SK-N-SH (cell line): ENCODE data around the gene MAGI2. TPM values are rescaled to one million over a fixed set of nuclear protein-coding genes. Genes with fewer than 3 reads are reported as not detected.

Experiments used
- CTCF ChIA-PET: fragments of 300-600, 350-600 bp; formaldehyde crosslinking; extraction: SDS; loops from one replicate; lab custom pipeline; 2021; lab: Yijun Ruan, JAX
- POLR2A ChIA-PET: fragments of 350-600 bp; sonication (Branson Sonifier 250); formaldehyde crosslinking; extraction: SDS; loops from one replicate; lab custom pipeline; 2020; ENCODE audit warnings: antibody characterized with exemption, inconsistent platforms; lab: Yijun Ruan, JAX
- DNase-seq: peaks from one replicate; pipeline ENCODE4 v3.0.0; 2012
- H2AFZ ChIP-seq: fragments of 200-600 bp; sonication (generic); 2 replicates; pipeline ENCODE4 v1.8.1; 2016; ENCODE audit warnings: antibody characterized with exemption, mild to moderate bottlenecking, low read depth
- H3F3A ChIP-seq: fragments of 200-600 bp; sonication (generic); replicated peaks from 2 replicates; pipeline ENCODE3; 2016; ENCODE audit warnings: antibody characterized with exemption, mild to moderate bottlenecking; ENCODE audit not compliant: insufficient read depth
- H3K27ac ChIP-seq, 2 experiments: fragments of 200-500 bp in 1 of 2; fragments of 200-600 bp in 1 of 2; sonication (Bioruptor generic) in 1 of 2; sonication (generic), shearing (Covaris generic) in 1 of 2; 2 replicates each; pipeline versions ENCODE4 v1.5.1 to v1.6.1; 2014 to 2016; ENCODE audit warnings: low read depth in 2 of 2, inconsistent platforms in 1 of 2, low read length in 1 of 2, mild to moderate bottlenecking in 1 of 2, mixed read lengths in 1 of 2
- H3K27me3 ChIP-seq: fragments of 200-600 bp; sonication (generic), shearing (Covaris generic); 2 replicates; pipeline ENCODE4 v1.6.1; 2016; ENCODE audit warnings: mixed run types; ENCODE audit not compliant: insufficient read depth
- H3K36me3 ChIP-seq, 2 experiments: fragments of 200-500 bp in 1 of 2; fragments of 200-600 bp in 1 of 2; sonication (Bioruptor generic) in 1 of 2; sonication (generic) in 1 of 2; replicated peaks in 1 of 2; 2 replicates each; pipeline versions ENCODE3 to v1.5.1; 2014 to 2016; ENCODE audit warnings: low read length in 1 of 2, mild to moderate bottlenecking in 1 of 2; ENCODE audit not compliant: insufficient read depth in 2 of 2, control insufficient read depth in 1 of 2
- H3K4me1 ChIP-seq, 2 experiments: fragments of 200-500 bp in 1 of 2; fragments of 200-600 bp in 1 of 2; sonication (Bioruptor generic) in 1 of 2; sonication (generic), shearing (Covaris generic) in 1 of 2; 2 replicates each; pipeline versions ENCODE4 v1.5.1 to v1.6.1; 2014 to 2016; ENCODE audit warnings: low read depth in 1 of 2, low read length in 1 of 2, mixed run types in 1 of 2; ENCODE audit not compliant: insufficient read depth in 2 of 2, control insufficient read depth in 1 of 2
- H3K4me2 ChIP-seq: fragments of 200-600 bp; sonication (generic), shearing (Covaris generic); 2 replicates; pipeline ENCODE4 v1.6.1; 2017; ENCODE audit warnings: mixed run types
- H3K4me3 ChIP-seq, 2 experiments: fragments of 200-500 bp in 1 of 2; fragments of 200-600 bp in 1 of 2; sonication (Bioruptor generic) in 1 of 2; sonication (generic), shearing (Covaris generic) in 1 of 2; 2 replicates each; pipeline versions ENCODE4 v1.5.1 to v1.8.1; 2014 to 2016; ENCODE audit warnings: low read depth in 2 of 2, inconsistent platforms in 1 of 2, low read length in 1 of 2, mild to moderate bottlenecking in 1 of 2, mixed read lengths in 1 of 2, moderate library complexity in 1 of 2
- H3K79me2 ChIP-seq: fragments of 200-600 bp; sonication (generic); 2 replicates; pipeline ENCODE4 v1.8.1; 2017; ENCODE audit warnings: mild to moderate bottlenecking; ENCODE audit not compliant: insufficient read depth
- H3K9ac ChIP-seq: fragments of 200-600 bp; sonication (generic); 2 replicates; pipeline ENCODE4 v1.6.1; 2017; ENCODE audit warnings: mixed run types
- H3K9me2 ChIP-seq: fragments of 200-600 bp; sonication (generic); 2 replicates; pipeline ENCODE4 v1.6.1; 2017; ENCODE audit warnings: mixed run types
- H3K9me3 ChIP-seq: fragments of 200-600 bp; sonication (generic); 2 replicates; pipeline ENCODE4 v1.6.1; 2017; ENCODE audit warnings: mixed run types, mild to moderate bottlenecking, moderate library complexity
- H4K20me1 ChIP-seq: fragments of 200-600 bp; sonication (generic); 2 replicates; pipeline ENCODE4 v1.6.1; 2017; ENCODE audit warnings: mild to moderate bottlenecking, mixed run types; ENCODE audit not compliant: insufficient read depth
- ELF1 ChIP-seq: IDR thresholded peaks from 2 replicates; pipeline ENCODE4 v1.4.0; 2012
- EP300 ChIP-seq, 2 experiments: IDR thresholded peaks; 2 replicates each; pipeline versions ENCODE4 v1.4.0 to v1.6.1; 2012; ENCODE audit warnings: borderline replicate concordance in 1 of 2, low read depth in 1 of 2, low read length in 1 of 2
- EZH2phosphoT487 ChIP-seq: fragments of 200-600 bp; sonication (generic); IDR thresholded peaks from 2 replicates; pipeline ENCODE4 v1.6.1; 2017; ENCODE audit warnings: low read depth, mixed run types, mild to moderate bottlenecking, antibody characterized with exemption, moderate library complexity, borderline replicate concordance
- FOSL2 ChIP-seq: IDR thresholded peaks from 2 replicates; pipeline ENCODE4 v1.4.0; 2012; ENCODE audit warnings: low read depth, mild to moderate bottlenecking, moderate library complexity, borderline replicate concordance
- GATA2 ChIP-seq: sonication (generic); formaldehyde crosslinking; IDR thresholded peaks from 2 replicates; pipeline ENCODE4 v1.5.0; 2020; ENCODE audit warnings: mild to moderate bottlenecking, missing genetic modification reagents
- MEF2A ChIP-seq: IDR thresholded peaks from 2 replicates; pipeline ENCODE4 v1.4.0; 2012; ENCODE audit warnings: low read depth, borderline replicate concordance
- MXI1 ChIP-seq: IDR thresholded peaks from 2 replicates; pipeline ENCODE4 v1.6.1; 2012; ENCODE audit warnings: mild to moderate bottlenecking, low read depth, low read length, improper control_type of control experiment
- NRF1 ChIP-seq: IDR thresholded peaks from 2 replicates; pipeline ENCODE4 v1.6.1; 2012; ENCODE audit warnings: low read depth, mild to moderate bottlenecking, low read length
- TAF1 ChIP-seq: IDR thresholded peaks from 2 replicates; pipeline ENCODE4 v1.6.1; 2012; ENCODE audit warnings: low read depth, mild to moderate bottlenecking, low read length, moderate library complexity, borderline replicate concordance
- TCF12 ChIP-seq: IDR thresholded peaks from 2 replicates; pipeline ENCODE4 v1.4.0; 2012
- YY1 ChIP-seq: IDR thresholded peaks from 2 replicates; pipeline ENCODE4 v1.4.0; 2012; ENCODE audit warnings: low read depth, mild to moderate bottlenecking
- WGBS: methylation state at CpG from one replicate; pipeline ENCODE4 v1.1.6; 2017; ENCODE audit warnings: low lambda C conversion rate; 5-methylcytosine and 5-hydroxymethylcytosine counted together
- polyA plus RNA-seq, 3 experiments: library from polyadenylated mRNA; depleted of rRNA; stranded (reverse); fragments of >200 nt; gene quantifications; 2 replicates each; pipeline ENCODE4 v1.2.3, GENCODE V29; 2012
- TF ChIP-seq, protein P1 (sequence below): IDR thresholded peaks from 2 replicates; pipeline ENCODE4; 2012

MAGI2 gene
- polyA plus RNA-seq, 1 of the 3 experiments (the other 2 are of a cell fraction), result 1.1 TPM

GRCh38 chr7:78463039-78463438 is 990.4 kb downstream of the MAGI2 start:
- POLR2A ChIA-PET, result no interaction called here
- TF ChIP-seq, protein P1, sequence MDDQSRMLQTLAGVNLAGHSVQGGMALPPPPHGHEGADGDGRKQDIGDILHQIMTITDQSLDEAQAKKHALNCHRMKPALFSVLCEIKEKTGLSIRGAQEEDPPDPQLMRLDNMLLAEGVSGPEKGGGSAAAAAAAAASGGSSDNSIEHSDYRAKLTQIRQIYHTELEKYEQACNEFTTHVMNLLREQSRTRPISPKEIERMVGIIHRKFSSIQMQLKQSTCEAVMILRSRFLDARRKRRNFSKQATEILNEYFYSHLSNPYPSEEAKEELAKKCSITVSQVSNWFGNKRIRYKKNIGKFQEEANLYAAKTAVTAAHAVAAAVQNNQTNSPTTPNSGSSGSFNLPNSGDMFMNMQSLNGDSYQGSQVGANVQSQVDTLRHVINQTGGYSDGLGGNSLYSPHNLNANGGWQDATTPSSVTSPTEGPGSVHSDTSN, result no peak
- TF ChIP-seq NRF1 (no peak), MEF2A (no peak), MXI1 (no peak), GATA2 (CRISPR knock-in tag) (no peak), YY1 (no peak)
- no peaks in the 10 kb centered on the region for H3F3A ChIP-seq
- H3K4me1 ChIP-seq, result no peaks in the 10 kb centered on the region; a peak in 1 of 4 replicates
- no peak overlapping the region for H3K9ac ChIP-seq
- H3K4me2 ChIP-seq, result no peak overlapping the region
- no peak overlapping the region for H3K27ac ChIP-seq
- CTCF ChIA-PET, result interaction anchor here (1.1 kb wide), 1 partner anchor 31 kb away, joined by 3 read pairs; no protein-coding TSS in a partner anchor
- H3K9me2 ChIP-seq, result no peaks in the 10 kb centered on the region
- H3K9me3 ChIP-seq, result no peaks in the 10 kb centered on the region
- H3K36me3 ChIP-seq, result no peaks in the 10 kb centered on the region
- H3K27me3 ChIP-seq, result no peaks in the 10 kb centered on the region
- no peak overlapping the region for H2AFZ ChIP-seq
- 70% methylated on average over 3 of the region's 3 CpGs for WGBS
- H3K4me3 ChIP-seq, result no peak overlapping the region
- DNase-seq, result no peak
- no peaks in the 10 kb centered on the region for H3K79me2 ChIP-seq
- H4K20me1 ChIP-seq, result no peaks in the 10 kb centered on the region

DNA sequence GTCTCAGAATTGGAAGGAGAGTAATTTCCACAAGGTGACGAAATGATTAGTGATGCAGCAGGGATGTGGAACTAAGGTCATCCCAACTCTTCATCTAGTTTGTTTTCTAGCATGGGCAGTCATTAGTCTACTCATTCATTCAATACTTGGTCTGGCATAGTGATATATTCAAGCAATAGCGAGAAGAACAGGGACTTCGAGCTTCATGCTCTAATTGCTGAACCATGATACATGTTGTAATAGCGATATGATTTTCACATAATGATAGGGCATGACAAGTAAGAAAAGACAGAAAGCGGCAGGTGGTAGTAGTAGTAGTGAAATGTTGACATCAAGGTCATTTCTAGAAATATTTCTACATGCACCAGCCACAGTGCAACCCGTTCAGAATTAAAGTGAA is 1002.8 kb downstream of the MAGI2 start:
- H3K9ac ChIP-seq, result no peak overlapping the region
- no peaks in the 10 kb centered on the region for H4K20me1 ChIP-seq
- ChIA-PET POLR2A (no interaction called here), CTCF (interaction anchor here (1.6 kb wide), 1 partner anchor 9 kb away, joined by 6 read pairs; no protein-coding TSS in a partner anchor)
- no peak overlapping the region for H3K27ac ChIP-seq
- H3K27me3 ChIP-seq, result no peaks in the 10 kb centered on the region
- H3K4me2 ChIP-seq, result no peak overlapping the region
- H3K79me2 ChIP-seq, result no peaks in the 10 kb centered on the region
- no peak for TF ChIP-seq EP300 (IDR thresholded peaks at IDR 0.05; ENCODE audit: borderline replicate concordance in 1 of 2, low read depth in 1 of 2, low read length in 1 of 2)
- TF ChIP-seq FOSL2, result no peak
- no peak for TF ChIP-seq TCF12
- TF ChIP-seq EZH2phosphoT487, result no peak
- no peak for TF ChIP-seq ELF1
- peaks cover 0 to 3% of the 10 kb centered on the region in 2 experiments; a peak in 2 of 4 replicates for H3K4me1 ChIP-seq
- no peaks in the 10 kb centered on the region for H3K9me2 ChIP-seq
- H3K4me3 ChIP-seq, result no peak overlapping the region
- 69% methylated on average over 6 of the region's 6 CpGs for WGBS
- no peak for DNase-seq
- H3K9me3 ChIP-seq, result no peaks in the 10 kb centered on the region
- H2AFZ ChIP-seq, result no peak overlapping the region
- no peaks in the 10 kb centered on the region for H3F3A ChIP-seq
- no peaks in the 10 kb centered on the region for H3K36me3 ChIP-seq

DNA sequence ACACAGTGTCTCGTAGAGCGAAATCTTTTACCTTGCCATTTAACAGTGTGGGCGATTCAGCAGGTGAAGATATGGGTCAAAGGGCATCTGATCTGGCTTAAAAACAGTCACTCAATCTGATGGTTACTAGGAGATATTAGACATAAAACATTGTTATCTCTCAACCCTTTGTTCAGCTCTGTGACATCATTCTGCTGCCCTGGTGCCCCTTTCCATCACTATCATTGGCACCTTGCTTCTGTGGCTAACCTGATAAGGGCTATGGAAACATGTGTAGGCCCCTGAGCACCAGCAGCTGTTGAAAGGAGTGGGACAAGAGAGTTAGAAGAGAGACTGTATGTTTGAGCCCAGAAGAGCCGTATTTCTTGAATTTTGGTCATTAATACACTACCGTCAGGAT is 1004.6 kb downstream of the MAGI2 start:
- H3K9ac ChIP-seq, result no peak overlapping the region
- ChIA-PET CTCF (interaction anchor here (1.0 to 1.3 kb wide), 3 partner anchors 10 to 15 kb away, joined by 3 to 4 read pairs (median 4); no protein-coding TSS in a partner anchor), POLR2A (no interaction called here)
- no peaks in the 10 kb centered on the region for H3K79me2 ChIP-seq
- no peak overlapping the region for H2AFZ ChIP-seq
- no peaks in the 10 kb centered on the region for H4K20me1 ChIP-seq
- H3K4me3 ChIP-seq, result no peak overlapping the region
- H3K27me3 ChIP-seq, result no peaks in the 10 kb centered on the region
- no peaks in the 10 kb centered on the region for H3K9me2 ChIP-seq
- WGBS, result 91% methylated on average over 5 of the region's 5 CpGs
- peaks cover 0 to 3% of the 10 kb centered on the region in 2 experiments; a peak in 2 of 4 replicates for H3K4me1 ChIP-seq
- H3K4me2 ChIP-seq, result no peak overlapping the region
- DNase-seq, result peak; percentile 4
- H3K9me3 ChIP-seq, result no peaks in the 10 kb centered on the region
- no peaks in the 10 kb centered on the region for H3F3A ChIP-seq
- H3K27ac ChIP-seq, result no peak overlapping the region
- no peak for TF ChIP-seq TAF1
- peak; percentile 61 for TF ChIP-seq GATA2 (CRISPR knock-in tag)
- H3K36me3 ChIP-seq, result no peaks in the 10 kb centered on the region
